Upper lobe of right lung (tissue), 1 donor: ENCODE results near the gene SETD2. TPM values are rescaled to one million over a fixed set of nuclear protein-coding genes. Genes with fewer than 3 reads are reported as not detected.

Experiments used
- ATAC-seq: fragments of 200-7000 bp; cut with Tn5 transposase; one replicate; pipeline ENCODE4 v1.9.1; 2020; ENCODE audit warnings: mild to moderate bottlenecking, moderate library complexity
- DNase-seq: peaks from one replicate; pipeline ENCODE4 v3.0.0-alpha.2; 2020
- H3K27ac ChIP-seq: fragments of 200-600 bp; one replicate; pipeline ENCODE4 v1.8.0; 2022
- H3K27me3 ChIP-seq: fragments of 200-600 bp; one replicate; pipeline ENCODE4 v1.8.0; 2022; ENCODE audit warnings: mild to moderate bottlenecking
- H3K36me3 ChIP-seq: fragments of 200-600 bp; one replicate; pipeline ENCODE4 v1.8.0; 2022
- H3K4me1 ChIP-seq: fragments of 200-600 bp; one replicate; pipeline ENCODE4 v1.8.0; 2022
- H3K4me3 ChIP-seq: fragments of 200-600 bp; one replicate; pipeline ENCODE4 v1.8.0; 2022; ENCODE audit warnings: mild to moderate bottlenecking
- H3K9me3 ChIP-seq: fragments of 200-600 bp; one replicate; pipeline ENCODE4 v1.8.0; 2022
- intact Hi-C: fragments of 100-400 bp; cut with DNase I; formaldehyde crosslinking; loops from one replicate; pipeline ENCODE4 v1.11.0; 2022
- total RNA-seq: library from RNA; stranded (reverse); fragmentation: NEBNext Ultra II Directional; extraction: Animal tissue kit (Norgen Biotek cat#: 25700); gene quantifications from one replicate; pipeline ENCODE4 v1.2.1, GENCODE V29; 2021
- TF ChIP-seq, protein P1 (sequence below): fragments of 200-600 bp; IDR thresholded peaks from one replicate; pipeline ENCODE4 v1.8.0; 2022; ENCODE audit warnings: antibody characterized with exemption
- donor health status: DM: no; HTN: yes; CAD: no; lungs with severe emphysema.

SETD2 gene
- total RNA-seq, 1 donor from 2014 or later, result 45.9 TPM

DNA sequence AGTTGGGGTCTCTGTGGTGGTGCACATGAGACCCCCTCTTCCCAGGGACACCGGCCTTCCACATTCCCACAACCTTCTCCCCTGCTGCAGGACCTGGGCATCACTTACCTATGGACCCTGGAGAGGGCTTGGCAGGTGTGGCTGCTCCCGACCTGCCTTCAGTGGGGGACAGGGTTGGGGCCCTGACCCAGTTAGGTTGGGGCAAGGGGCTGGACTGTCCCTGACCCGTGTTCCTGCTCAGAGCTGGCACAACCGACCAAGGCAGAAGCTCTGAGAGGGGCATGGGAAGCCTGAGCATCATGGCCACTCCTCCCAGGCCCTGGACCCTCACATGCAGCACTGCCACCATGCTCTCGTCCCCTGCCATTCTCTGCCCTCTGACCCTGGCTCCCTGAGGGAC lies 178.3 kb downstream of the SETD2 start:
- Histone ChIP-seq H3K27me3 (no peaks in the 10 kb centered on the region), H3K4me1 (peaks cover 59% of the 10 kb centered on the region), H3K27ac (peak overlapping the region; percentile 81), H3K36me3 (no peaks in the 10 kb centered on the region), H3K9me3 (no peaks in the 10 kb centered on the region), H3K4me3 (no peak overlapping the region)
- DNase-seq (no peak), ATAC-seq (no peak)
- TF ChIP-seq, protein P1, sequence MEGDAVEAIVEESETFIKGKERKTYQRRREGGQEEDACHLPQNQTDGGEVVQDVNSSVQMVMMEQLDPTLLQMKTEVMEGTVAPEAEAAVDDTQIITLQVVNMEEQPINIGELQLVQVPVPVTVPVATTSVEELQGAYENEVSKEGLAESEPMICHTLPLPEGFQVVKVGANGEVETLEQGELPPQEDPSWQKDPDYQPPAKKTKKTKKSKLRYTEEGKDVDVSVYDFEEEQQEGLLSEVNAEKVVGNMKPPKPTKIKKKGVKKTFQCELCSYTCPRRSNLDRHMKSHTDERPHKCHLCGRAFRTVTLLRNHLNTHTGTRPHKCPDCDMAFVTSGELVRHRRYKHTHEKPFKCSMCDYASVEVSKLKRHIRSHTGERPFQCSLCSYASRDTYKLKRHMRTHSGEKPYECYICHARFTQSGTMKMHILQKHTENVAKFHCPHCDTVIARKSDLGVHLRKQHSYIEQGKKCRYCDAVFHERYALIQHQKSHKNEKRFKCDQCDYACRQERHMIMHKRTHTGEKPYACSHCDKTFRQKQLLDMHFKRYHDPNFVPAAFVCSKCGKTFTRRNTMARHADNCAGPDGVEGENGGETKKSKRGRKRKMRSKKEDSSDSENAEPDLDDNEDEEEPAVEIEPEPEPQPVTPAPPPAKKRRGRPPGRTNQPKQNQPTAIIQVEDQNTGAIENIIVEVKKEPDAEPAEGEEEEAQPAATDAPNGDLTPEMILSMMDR, result no peak
- intact Hi-C loops, result no loop called here

DNA sequence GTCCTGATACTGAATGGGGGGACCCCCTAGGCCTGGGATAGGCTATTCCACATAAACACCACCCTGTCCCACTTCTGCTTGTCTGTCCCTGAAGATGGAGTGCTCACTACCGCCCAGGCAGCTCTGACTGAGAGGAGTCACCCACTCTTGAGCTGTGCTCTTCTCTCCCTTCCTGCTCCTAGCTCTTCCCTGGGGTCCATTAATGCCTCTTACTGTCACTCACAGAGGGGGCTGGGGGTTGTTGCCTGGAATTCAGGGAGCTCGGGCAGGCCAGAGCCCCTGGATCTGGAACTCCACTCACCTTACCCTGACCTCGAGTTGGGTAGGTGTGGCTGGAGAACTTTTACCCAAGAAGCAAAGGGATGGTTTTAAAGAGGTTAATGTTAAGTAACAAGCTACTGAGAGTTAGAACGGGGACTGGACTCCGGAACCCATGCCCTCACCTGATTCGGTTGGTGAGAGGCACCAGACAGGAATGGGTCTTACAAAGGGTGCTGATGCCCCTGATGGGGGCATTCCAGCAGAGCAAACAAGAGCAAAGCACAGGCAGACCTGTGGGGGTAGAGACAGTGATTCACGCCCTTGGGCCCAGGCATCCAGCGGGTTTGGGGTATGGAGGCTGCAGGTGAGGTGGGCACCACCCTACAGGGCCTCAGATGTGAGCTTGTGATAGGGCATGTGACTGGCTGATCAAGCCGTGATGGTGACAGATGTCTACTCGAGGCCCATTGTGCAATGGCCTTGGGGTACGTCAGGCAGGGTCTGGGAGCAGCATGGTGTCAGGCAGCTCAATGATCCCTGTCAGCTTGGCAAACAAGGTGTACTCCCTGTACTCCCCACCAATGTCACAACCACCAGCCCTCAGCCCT lies 179.1 kb downstream of the SETD2 start:
- ATAC-seq, result no peak
- no peak overlapping the region for H3K27ac ChIP-seq
- DNase-seq, result no peak
- no peaks in the 10 kb centered on the region for H3K27me3 ChIP-seq
- intact Hi-C loops, result no loop called here
- TF ChIP-seq, protein P1, result no peak
- H3K9me3 ChIP-seq, result no peaks in the 10 kb centered on the region
- no peak overlapping the region for H3K4me3 ChIP-seq
- H3K36me3 ChIP-seq, result no peaks in the 10 kb centered on the region
- peaks cover 55% of the 10 kb centered on the region for H3K4me1 ChIP-seq

DNA sequence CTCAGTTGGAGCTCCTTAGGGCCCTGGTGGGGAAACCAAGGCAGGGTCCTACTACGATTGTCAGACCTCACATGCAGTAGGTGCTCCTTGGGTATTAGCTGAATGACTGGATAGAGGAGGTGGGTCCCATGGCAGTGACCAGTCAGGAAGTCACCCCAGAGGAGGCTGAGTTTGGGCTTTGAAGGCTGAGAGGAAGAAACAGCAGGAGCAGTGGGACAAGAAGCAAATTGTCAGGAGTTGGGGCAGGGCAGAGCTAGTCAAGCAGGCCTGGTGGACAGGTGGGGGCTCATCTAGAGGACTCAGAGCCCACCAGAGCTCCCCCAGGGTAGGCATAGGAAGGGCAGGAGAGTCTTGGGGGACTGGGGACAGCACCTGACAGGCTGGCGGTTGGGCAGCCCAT lies 181.4 kb downstream of the SETD2 start:
- H3K27ac ChIP-seq, result peak overlapping the region; percentile 53
- TF ChIP-seq, protein P1, result no peak

DNA sequence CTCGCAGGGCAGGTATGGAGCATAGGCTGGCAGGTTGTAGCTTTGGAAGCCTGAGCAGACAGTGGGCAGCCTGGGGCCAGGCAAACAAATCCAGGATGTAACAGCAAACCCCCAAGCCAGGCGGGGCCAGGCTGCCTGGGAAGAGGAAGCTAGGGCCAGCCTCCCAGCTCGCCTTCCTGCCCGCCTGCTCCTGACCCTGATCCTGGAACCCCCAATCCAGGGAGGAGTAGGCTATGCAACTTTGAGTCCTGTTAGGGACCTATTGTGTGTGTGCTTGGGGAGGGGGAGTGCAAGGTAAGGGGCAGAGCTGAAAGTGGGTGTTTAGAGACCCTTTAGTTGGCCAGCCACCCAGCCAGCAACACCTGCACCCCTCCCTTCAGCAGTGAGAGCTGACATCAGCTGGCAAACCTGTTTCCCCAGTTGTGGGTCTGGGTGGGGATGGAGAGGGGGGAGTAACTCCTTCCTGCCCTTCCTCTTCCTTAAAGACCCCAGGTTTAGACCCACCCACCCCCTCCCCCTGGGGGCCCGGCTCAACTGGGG lies 181.9 kb downstream of the SETD2 start:
- no peaks in the 10 kb centered on the region for H3K36me3 ChIP-seq
- H3K9me3 ChIP-seq, result no peaks in the 10 kb centered on the region
- intact Hi-C loops, result no loop called here
- peak overlapping the region; percentile 78 for H3K4me3 ChIP-seq
- peaks cover 45% of the 10 kb centered on the region for H3K4me1 ChIP-seq
- TF ChIP-seq, protein P1, result no peak
- H3K27me3 ChIP-seq, result no peaks in the 10 kb centered on the region
- peak overlapping the region; percentile 53 for H3K27ac ChIP-seq
- ATAC-seq, result peak; percentile 2
- DNase-seq, result peak; percentile 78

More for the DNA sequence above, 181.4 kb downstream of the SETD2 start:
- no peaks in the 10 kb centered on the region for H3K9me3 ChIP-seq
- H3K27me3 ChIP-seq, result no peaks in the 10 kb centered on the region
- peak; percentile 46 for DNase-seq
- no peak for ATAC-seq
- H3K4me3 ChIP-seq, result no peak overlapping the region
- H3K4me1 ChIP-seq, result peaks cover 45% of the 10 kb centered on the region
- H3K36me3 ChIP-seq, result no peaks in the 10 kb centered on the region
- intact Hi-C loops, result no loop called here

DNA sequence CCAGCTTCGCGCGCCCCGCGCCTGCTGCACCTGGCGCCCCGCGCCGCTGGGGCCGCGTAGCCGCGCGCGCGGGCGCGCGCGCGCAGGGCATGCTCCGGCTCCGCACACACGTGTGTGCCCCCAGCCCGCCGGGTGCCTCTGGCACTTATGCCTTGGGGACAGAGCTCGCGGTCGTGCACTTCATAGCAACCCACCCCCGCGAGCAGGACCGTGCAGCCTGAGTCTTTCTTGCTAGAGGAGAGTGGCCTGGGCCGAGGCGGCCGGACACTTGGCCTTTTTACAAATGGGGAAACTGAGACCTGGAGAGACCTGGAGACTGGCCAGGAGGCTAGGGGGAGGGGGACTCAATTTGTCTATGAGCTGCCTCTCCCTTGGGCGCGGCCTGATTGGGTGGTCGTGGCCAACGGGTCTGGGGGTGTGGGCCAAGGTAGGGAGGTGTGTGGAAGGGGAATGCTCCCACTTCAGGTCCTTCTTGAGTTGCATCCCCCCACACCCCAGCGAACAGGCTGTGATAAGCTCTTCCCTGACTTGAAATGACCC lies 183.9 kb downstream of the SETD2 start:
- intact Hi-C loops, result no loop called here

More for the DNA sequence above, 183.9 kb downstream of the SETD2 start:
- no peaks in the 10 kb centered on the region for H3K9me3 ChIP-seq
- peak overlapping the region; percentile 78 for H3K4me3 ChIP-seq
- peak; percentile 75 for DNase-seq
- TF ChIP-seq, protein P1, result no peak
- H3K4me1 ChIP-seq, result peaks cover 47% of the 10 kb centered on the region
- H3K27me3 ChIP-seq, result no peaks in the 10 kb centered on the region
- no peaks in the 10 kb centered on the region for H3K36me3 ChIP-seq
- ATAC-seq, result no peak
- peak overlapping the region; percentile 91 for H3K27ac ChIP-seq
